ENCODE measurements around the gene NME4. TPM values are rescaled to one million over a fixed set of nuclear protein-coding genes. Genes with fewer than 3 reads are reported as not detected.
A peak's percentile ranks its signal among the peaks of the same experiment; 100 is the strongest.

Gene NME4
- total and polyA plus RNA-seq, 11 donors = 37.5 to 103 (median 73.8) TPM

- 82 to 85% (median 84%) methylated on average over 22 to 24 of the region's 24 CpGs for WGBS, 4 donors
- Histone ChIP-seq H3K4me1 (peaks cover 0 to 41% (median 17%) of the 10 kb centered on the region in 12 donors), H3K9me3 (no peaks in the 10 kb centered on the region), H3K4me3 (peak overlapping the region in 1 of 12 donors; percentile 87), H3K27me3 (no peaks in the 10 kb centered on the region), H3K36me3 (peaks cover 0 to 5% (median 0%) of the 10 kb centered on the region in 9 donors), H3K27ac (peak overlapping the region in 6 of 12 donors; percentile 78 to 92 (median 84))
- ATAC-seq = no peak
- intact Hi-C loops (cut with DNase I) = loop anchor here in 3 of 10 donors (10.0 kb wide), 2 partner anchors 86 to 266 kb away; partner anchors contain the start of gene RHOT2 (in 2 of the 3)
- DNase-seq = no peak
- no peak for TF ChIP-seq POLR2A (IDR thresholded peaks at IDR 0.05)
- TF ChIP-seq, protein P1, sequence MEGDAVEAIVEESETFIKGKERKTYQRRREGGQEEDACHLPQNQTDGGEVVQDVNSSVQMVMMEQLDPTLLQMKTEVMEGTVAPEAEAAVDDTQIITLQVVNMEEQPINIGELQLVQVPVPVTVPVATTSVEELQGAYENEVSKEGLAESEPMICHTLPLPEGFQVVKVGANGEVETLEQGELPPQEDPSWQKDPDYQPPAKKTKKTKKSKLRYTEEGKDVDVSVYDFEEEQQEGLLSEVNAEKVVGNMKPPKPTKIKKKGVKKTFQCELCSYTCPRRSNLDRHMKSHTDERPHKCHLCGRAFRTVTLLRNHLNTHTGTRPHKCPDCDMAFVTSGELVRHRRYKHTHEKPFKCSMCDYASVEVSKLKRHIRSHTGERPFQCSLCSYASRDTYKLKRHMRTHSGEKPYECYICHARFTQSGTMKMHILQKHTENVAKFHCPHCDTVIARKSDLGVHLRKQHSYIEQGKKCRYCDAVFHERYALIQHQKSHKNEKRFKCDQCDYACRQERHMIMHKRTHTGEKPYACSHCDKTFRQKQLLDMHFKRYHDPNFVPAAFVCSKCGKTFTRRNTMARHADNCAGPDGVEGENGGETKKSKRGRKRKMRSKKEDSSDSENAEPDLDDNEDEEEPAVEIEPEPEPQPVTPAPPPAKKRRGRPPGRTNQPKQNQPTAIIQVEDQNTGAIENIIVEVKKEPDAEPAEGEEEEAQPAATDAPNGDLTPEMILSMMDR (IDR thresholded peaks at IDR 0.05) = no peak
Observed at GRCh38 chr16:398561-399339, 1.8 kb downstream of the NME4 start.

GRCh38 chr16:399340-400019 lies 2.5 kb downstream of the NME4 start:
- ATAC-seq (no peak), DNase-seq (no peak)
- Histone ChIP-seq H3K27ac (no peak overlapping the region), H3K4me1 (peaks cover 0 to 41% (median 17%) of the 10 kb centered on the region in 12 donors), H3K36me3 (peaks cover 0 to 5% (median 0%) of the 10 kb centered on the region in 9 donors), H3K27me3 (no peaks in the 10 kb centered on the region), H3K4me3 (no peak overlapping the region), H3K9me3 (no peaks in the 10 kb centered on the region)
- intact Hi-C loops (cut with DNase I) = loop anchor here in 3 of 10 donors (10.0 kb wide), 2 partner anchors 85 to 265 kb away; partner anchors contain the start of gene RHOT2 (in 2 of the 3)
- 54 to 88% (median 84%) methylated on average over 4 to 22 of the region's 22 CpGs for WGBS, 4 donors
- TF ChIP-seq POLR2A (IDR thresholded peaks at IDR 0.05) = no peak
- TF ChIP-seq, protein P1 (IDR thresholded peaks at IDR 0.05) = no peak

DNA sequence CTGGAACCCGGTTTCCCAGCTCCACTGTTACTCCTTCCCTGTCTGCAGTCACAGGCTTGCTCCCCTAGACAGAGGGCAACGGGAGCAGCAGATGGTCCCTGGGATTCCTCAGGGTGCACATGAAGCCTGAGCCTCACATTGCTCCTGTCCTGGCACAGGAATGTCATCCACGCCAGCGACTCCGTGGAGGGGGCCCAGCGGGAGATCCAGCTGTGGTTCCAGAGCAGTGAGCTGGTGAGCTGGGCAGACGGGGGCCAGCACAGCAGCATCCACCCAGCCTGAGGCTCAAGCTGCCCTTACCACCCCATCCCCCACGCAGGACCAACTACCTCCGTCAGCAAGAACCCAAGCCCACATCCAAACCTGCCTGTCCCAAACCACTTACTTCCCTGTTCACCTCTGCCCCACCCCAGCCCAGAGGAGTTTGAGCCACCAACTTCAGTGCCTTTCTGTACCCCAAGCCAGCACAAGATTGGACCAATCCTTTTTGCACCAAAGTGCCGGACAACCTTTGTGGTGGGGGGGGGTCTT lies 3.1 kb downstream of the NME4 start:
- no peak for TF ChIP-seq POLR2A (IDR thresholded peaks at IDR 0.05)
- TF ChIP-seq, protein P1 (IDR thresholded peaks at IDR 0.05) = no peak
- Histone ChIP-seq H3K9me3 (no peaks in the 10 kb centered on the region), H3K36me3 (peaks cover 0 to 5% (median 0%) of the 10 kb centered on the region in 9 donors), H3K4me3 (peak overlapping the region in 4 of 12 donors; percentile 69 to 98 (median 84)), H3K4me1 (peaks cover 0 to 41% (median 17%) of the 10 kb centered on the region in 12 donors), H3K27ac (peak overlapping the region in 2 of 12 donors; percentile 93 to 95), H3K27me3 (no peaks in the 10 kb centered on the region)
- intact Hi-C loops (cut with DNase I) = no loop called here
- DNase-seq (peak in 1 of 5 donors; percentile 13), ATAC-seq (no peak)
- WGBS, 4 donors = 63 to 85% (median 70%) methylated on average over 4 to 10 of the region's 10 CpGs
